Panc1 (cell line): ENCODE measurements around the gene TMEM229B. TPM values are rescaled to one million over a fixed set of nuclear protein-coding genes. Genes with fewer than 3 reads are reported as not detected.

Experiments used
- ATAC-seq: fragments of 200-7000 bp; cut with Tn5 transposase; 2 replicates; pipeline ENCODE4 v1.9.1; 2020; ENCODE audit warnings: mild to moderate bottlenecking, moderate library complexity
- BruUV-seq: library from RNA; stranded (reverse); fragments of 400-500 nt; replicated peaks from 2 replicates; lab custom pipeline; 2021; lab: Mats Ljungman, UMichigan
- CTCF ChIA-PET: fragments of 300-600 bp; sonication (Branson Sonifier 250); formaldehyde crosslinking; loops from one replicate; lab custom pipeline; 2022; ENCODE audit warnings: antibody characterized with exemption; lab: Charles Lee
- POLR2A ChIA-PET: fragments of 300-600 bp; sonication (Branson Sonifier 250); formaldehyde crosslinking; loops from one replicate; lab custom pipeline; 2022; ENCODE audit warnings: antibody characterized with exemption; lab: Charles Lee
- DNase-seq: peaks from one replicate; pipeline ENCODE4 v3.0.0-alpha.2; 2010; ENCODE audit warnings: low read depth, low spot score
- H3K27ac ChIP-seq: 2 replicates; pipeline ENCODE4 v1.5.1; 2011; ENCODE audit warnings: mild to moderate bottlenecking, low read length, inconsistent platforms
- H3K27me3 ChIP-seq: fragments of 200-500 bp; sonication (Bioruptor generic); 2 replicates; pipeline ENCODE4 v1.6.0; 2014; ENCODE audit warnings: low read length, inconsistent platforms; ENCODE audit not compliant: control insufficient read depth, insufficient read depth
- H3K36me3 ChIP-seq: fragments of 200-500 bp; sonication (Bioruptor generic); 2 replicates; pipeline ENCODE4 v1.5.1; 2014; ENCODE audit warnings: inconsistent platforms, mild to moderate bottlenecking, low read length, moderate library complexity; ENCODE audit not compliant: control insufficient read depth, insufficient read depth
- H3K4me1 ChIP-seq: 2 replicates; pipeline ENCODE4 v1.5.1; 2011; ENCODE audit warnings: inconsistent platforms, mild to moderate bottlenecking, low read length, moderate library complexity; ENCODE audit not compliant: control insufficient read depth, insufficient read depth
- H3K4me3 ChIP-seq, 2 experiments: 2 replicates each; pipeline ENCODE4 v1.5.1; 2011 to 2012; ENCODE audit warnings: low read depth in 2 of 2, low read length in 2 of 2, mild to moderate bottlenecking in 2 of 2, inconsistent platforms in 1 of 2, moderate library complexity in 1 of 2
- H3K9me3 ChIP-seq: fragments of 200-500 bp; sonication (Bioruptor generic); 2 replicates; pipeline ENCODE4 v1.5.1; 2014; ENCODE audit warnings: low read depth, mild to moderate bottlenecking, inconsistent platforms, low read length, moderate library complexity; ENCODE audit not compliant: control insufficient read depth, insufficient read depth
- POLR2AphosphoS5 ChIP-seq: IDR thresholded peaks from 2 replicates; pipeline ENCODE4 v1.6.1; 2012; ENCODE audit warnings: mild to moderate bottlenecking, low read depth, low read length, moderate library complexity
- SIN3A ChIP-seq: IDR thresholded peaks from 2 replicates; pipeline ENCODE4 v1.6.1; 2012; ENCODE audit warnings: low read depth, mild to moderate bottlenecking, low read length, moderate library complexity, borderline replicate concordance; ENCODE audit not compliant: insufficient read depth
- TCF7L2 ChIP-seq: IDR thresholded peaks from 2 replicates; pipeline ENCODE4 v1.6.1; 2011; ENCODE audit warnings: mild to moderate bottlenecking, low read depth, low read length, inconsistent platforms
- in situ Hi-C: cut with HindIII; loops from 2 replicates; pipeline ENCODE4 v1.10.0; 2016; ENCODE audit warnings: low sequenced_read_pairs, low pct_unique_long_range_greater_than_20kb
- intact Hi-C: fragments of 100-400 bp; cut with micrococcal nuclease; formaldehyde crosslinking; loops from one replicate; pipeline ENCODE4 v1.10.0; 2022; ENCODE audit not compliant: unreplicated experiment
- total RNA-seq: library from RNA; stranded (reverse); gene quantifications from one replicate; pipeline ENCODE4 v1.2.1, GENCODE V29; 2021; ENCODE audit not compliant: unreplicated experiment
- TF ChIP-seq, protein P1 (sequence below), 2 experiments: IDR thresholded peaks; 2 replicates each; pipeline ENCODE4 v1.6.1; 2011 to 2012; ENCODE audit warnings: low read depth in 2 of 2, control low read depth in 1 of 2, low read length in 1 of 2, mild to moderate bottlenecking in 1 of 2, moderate library complexity in 1 of 2; ENCODE audit not compliant: insufficient read depth in 1 of 2
- TF ChIP-seq, protein P2 (sequence below): fragments of 450-650 bp; IDR thresholded peaks from 2 replicates; pipeline ENCODE4 v1.5.1; 2017; ENCODE audit warnings: mild to moderate bottlenecking

Gene TMEM229B
- total RNA-seq, 1 experiment from 2014 or later: 1.6 TPM

- ATAC-seq: no peak
- H3K27ac ChIP-seq: no peak overlapping the region
- ChIA-PET CTCF (interaction anchor here (0.9 kb wide), 1 partner anchor 98 kb away, joined by 5 read pairs; no protein-coding TSS in a partner anchor), POLR2A (no interaction called here)
- TF ChIP-seq, protein P1, sequence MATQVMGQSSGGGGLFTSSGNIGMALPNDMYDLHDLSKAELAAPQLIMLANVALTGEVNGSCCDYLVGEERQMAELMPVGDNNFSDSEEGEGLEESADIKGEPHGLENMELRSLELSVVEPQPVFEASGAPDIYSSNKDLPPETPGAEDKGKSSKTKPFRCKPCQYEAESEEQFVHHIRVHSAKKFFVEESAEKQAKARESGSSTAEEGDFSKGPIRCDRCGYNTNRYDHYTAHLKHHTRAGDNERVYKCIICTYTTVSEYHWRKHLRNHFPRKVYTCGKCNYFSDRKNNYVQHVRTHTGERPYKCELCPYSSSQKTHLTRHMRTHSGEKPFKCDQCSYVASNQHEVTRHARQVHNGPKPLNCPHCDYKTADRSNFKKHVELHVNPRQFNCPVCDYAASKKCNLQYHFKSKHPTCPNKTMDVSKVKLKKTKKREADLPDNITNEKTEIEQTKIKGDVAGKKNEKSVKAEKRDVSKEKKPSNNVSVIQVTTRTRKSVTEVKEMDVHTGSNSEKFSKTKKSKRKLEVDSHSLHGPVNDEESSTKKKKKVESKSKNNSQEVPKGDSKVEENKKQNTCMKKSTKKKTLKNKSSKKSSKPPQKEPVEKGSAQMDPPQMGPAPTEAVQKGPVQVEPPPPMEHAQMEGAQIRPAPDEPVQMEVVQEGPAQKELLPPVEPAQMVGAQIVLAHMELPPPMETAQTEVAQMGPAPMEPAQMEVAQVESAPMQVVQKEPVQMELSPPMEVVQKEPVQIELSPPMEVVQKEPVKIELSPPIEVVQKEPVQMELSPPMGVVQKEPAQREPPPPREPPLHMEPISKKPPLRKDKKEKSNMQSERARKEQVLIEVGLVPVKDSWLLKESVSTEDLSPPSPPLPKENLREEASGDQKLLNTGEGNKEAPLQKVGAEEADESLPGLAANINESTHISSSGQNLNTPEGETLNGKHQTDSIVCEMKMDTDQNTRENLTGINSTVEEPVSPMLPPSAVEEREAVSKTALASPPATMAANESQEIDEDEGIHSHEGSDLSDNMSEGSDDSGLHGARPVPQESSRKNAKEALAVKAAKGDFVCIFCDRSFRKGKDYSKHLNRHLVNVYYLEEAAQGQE (IDR thresholded peaks at IDR 0.05; ENCODE audit: insufficient read depth in 1 of 2, low read depth in 2 of 2, low read length in 1 of 2): no peak
- TF ChIP-seq TCF7L2: no peak
- no peak for TF ChIP-seq SIN3A
- TF ChIP-seq POLR2AphosphoS5: no peak
- TF ChIP-seq, protein P2, sequence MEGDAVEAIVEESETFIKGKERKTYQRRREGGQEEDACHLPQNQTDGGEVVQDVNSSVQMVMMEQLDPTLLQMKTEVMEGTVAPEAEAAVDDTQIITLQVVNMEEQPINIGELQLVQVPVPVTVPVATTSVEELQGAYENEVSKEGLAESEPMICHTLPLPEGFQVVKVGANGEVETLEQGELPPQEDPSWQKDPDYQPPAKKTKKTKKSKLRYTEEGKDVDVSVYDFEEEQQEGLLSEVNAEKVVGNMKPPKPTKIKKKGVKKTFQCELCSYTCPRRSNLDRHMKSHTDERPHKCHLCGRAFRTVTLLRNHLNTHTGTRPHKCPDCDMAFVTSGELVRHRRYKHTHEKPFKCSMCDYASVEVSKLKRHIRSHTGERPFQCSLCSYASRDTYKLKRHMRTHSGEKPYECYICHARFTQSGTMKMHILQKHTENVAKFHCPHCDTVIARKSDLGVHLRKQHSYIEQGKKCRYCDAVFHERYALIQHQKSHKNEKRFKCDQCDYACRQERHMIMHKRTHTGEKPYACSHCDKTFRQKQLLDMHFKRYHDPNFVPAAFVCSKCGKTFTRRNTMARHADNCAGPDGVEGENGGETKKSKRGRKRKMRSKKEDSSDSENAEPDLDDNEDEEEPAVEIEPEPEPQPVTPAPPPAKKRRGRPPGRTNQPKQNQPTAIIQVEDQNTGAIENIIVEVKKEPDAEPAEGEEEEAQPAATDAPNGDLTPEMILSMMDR: no peak
- in situ Hi-C loops: no loop called here
- no peak for DNase-seq
- H3K9me3 ChIP-seq: no peaks in the 10 kb centered on the region
- intact Hi-C loops: no loop called here
- peaks cover 7% of the 10 kb centered on the region; the same call in 1 of the 2 replicates for H3K27me3 ChIP-seq
- H3K36me3 ChIP-seq: no peaks in the 10 kb centered on the region
- no peak overlapping the region for H3K4me3 ChIP-seq
- H3K4me1 ChIP-seq: no peaks in the 10 kb centered on the region
- BruUV-seq: no TSS peak
These were observed 36.1 kb upstream of the TMEM229B start for GRCh38 chr14:67524634-67524963.

DNA sequence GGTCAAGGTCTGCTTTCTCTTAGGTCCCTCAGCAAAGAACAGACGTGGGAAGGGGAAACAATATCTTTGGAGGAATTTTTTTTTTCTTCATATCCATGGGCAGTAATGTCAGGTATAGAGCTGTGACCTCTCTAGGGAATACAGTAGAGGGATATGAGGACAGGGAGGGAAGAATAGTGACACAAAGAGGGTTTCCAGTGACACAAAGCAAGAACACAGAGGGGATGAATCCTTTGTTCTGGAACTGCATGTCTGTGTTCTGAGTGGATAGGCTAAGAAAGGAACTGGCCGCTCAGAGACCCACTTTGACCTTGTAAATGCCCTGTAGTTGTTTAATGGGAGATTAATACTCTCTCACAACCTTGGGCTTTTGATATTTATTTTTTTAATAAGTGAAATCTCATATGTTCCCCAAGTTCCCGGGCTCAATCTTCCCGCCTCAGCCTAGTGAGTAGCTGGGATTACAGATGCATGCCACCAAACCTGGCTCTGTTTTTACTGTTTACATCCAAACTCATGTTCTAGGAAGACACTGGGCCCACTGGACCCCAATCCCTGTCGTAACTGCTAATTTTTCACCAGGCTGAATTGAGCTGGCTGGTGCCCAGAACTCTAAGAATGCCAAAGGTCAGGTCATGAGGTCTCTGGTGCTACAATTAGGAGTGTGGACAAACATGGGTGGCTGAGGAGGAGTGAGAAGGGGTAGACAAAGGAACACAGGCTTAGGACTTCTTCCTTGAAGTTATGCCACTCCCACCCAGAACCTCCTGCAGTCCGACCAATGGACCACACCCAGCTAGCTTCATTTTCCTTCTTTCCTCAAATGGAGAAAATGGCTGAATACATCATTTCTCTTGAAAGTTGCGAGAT lies 35.5 kb upstream of the TMEM229B start:
- Histone ChIP-seq H3K27ac (no peak overlapping the region), H3K4me3 (no peak overlapping the region), H3K4me1 (no peaks in the 10 kb centered on the region), H3K36me3 (no peaks in the 10 kb centered on the region), H3K27me3 (peaks cover 7% of the 10 kb centered on the region; the same call in 1 of the 2 replicates), H3K9me3 (no peaks in the 10 kb centered on the region)
- ATAC-seq (no peak), DNase-seq (no peak)
- TF ChIP-seq POLR2AphosphoS5 (no peak), SIN3A (no peak), TCF7L2 (no peak)
- TF ChIP-seq, protein P1 (IDR thresholded peaks at IDR 0.05; ENCODE audit: insufficient read depth in 1 of 2, low read depth in 2 of 2, low read length in 1 of 2): no peak
- TF ChIP-seq, protein P2: no peak
- BruUV-seq: no TSS peak
- ChIA-PET POLR2A (no interaction called here), CTCF (interaction anchor here (0.9 kb wide), 1 partner anchor 97 kb away, joined by 5 read pairs; no protein-coding TSS in a partner anchor)
- intact Hi-C loops (no loop called here), in situ Hi-C loops (no loop called here)
